Measurements from ENCODE around the gene RNF227. TPM values are rescaled to one million over a fixed set of nuclear protein-coding genes. Genes with fewer than 3 reads are reported as not detected.

The RNF227 gene
- total RNA-seq, result 1 to 10 TPM in 3 of 4 donors, under 1 TPM in 1; under 0.01 to 9.8 (median 5.3) TPM

- Histone ChIP-seq H3K4me3 (peak within 1 kb of the TSS; percentile 55 to 75), H3K4me1 (peaks cover 0 to 15% of the 10 kb centered on the region in 2 donors), H3K27ac (peak within 1 kb of the TSS; percentile 96 to 97), H3K36me3 (no peaks in the 10 kb centered on the region), H3K9me3 (no peaks in the 10 kb centered on the region), H3K27me3 (no peaks in the 10 kb centered on the region)
- intact Hi-C loops (cut with DNase I; ENCODE audit: low total_unique reads), result no loop called here
- DNase-seq, result peak; percentile 96
- TF ChIP-seq, protein P1, sequence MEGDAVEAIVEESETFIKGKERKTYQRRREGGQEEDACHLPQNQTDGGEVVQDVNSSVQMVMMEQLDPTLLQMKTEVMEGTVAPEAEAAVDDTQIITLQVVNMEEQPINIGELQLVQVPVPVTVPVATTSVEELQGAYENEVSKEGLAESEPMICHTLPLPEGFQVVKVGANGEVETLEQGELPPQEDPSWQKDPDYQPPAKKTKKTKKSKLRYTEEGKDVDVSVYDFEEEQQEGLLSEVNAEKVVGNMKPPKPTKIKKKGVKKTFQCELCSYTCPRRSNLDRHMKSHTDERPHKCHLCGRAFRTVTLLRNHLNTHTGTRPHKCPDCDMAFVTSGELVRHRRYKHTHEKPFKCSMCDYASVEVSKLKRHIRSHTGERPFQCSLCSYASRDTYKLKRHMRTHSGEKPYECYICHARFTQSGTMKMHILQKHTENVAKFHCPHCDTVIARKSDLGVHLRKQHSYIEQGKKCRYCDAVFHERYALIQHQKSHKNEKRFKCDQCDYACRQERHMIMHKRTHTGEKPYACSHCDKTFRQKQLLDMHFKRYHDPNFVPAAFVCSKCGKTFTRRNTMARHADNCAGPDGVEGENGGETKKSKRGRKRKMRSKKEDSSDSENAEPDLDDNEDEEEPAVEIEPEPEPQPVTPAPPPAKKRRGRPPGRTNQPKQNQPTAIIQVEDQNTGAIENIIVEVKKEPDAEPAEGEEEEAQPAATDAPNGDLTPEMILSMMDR (IDR thresholded peaks at IDR 0.05), result peak in 1 of 4 experiments; percentile 30
- TF ChIP-seq POLR2A (IDR thresholded peaks at IDR 0.05), result peak; percentile 66 to 77
These were observed at the start of gene RNF227 for GRCh38 chr17:7915611-7916384. RNF227 (minus strand) TSS chr17:7916289; CDS start chr17:7916195, 94 bp downstream.

GRCh38 chr17:7961421-7961820 is 45.3 kb upstream of the RNF227 start:
- Histone ChIP-seq H3K27me3 (no peaks in the 10 kb centered on the region), H3K9me3 (no peaks in the 10 kb centered on the region), H3K27ac (peak overlapping the region; percentile 70 to 77), H3K4me3 (no peak overlapping the region), H3K4me1 (no peaks in the 10 kb centered on the region), H3K36me3 (no peaks in the 10 kb centered on the region)
- intact Hi-C loops (cut with DNase I; ENCODE audit: low total_unique reads), result no loop called here
- TF ChIP-seq, protein P1 (IDR thresholded peaks at IDR 0.05), result no peak
- TF ChIP-seq POLR2A (IDR thresholded peaks at IDR 0.05), result no peak
- DNase-seq, result peak in 1 of 2 donors; percentile 53

DNA sequence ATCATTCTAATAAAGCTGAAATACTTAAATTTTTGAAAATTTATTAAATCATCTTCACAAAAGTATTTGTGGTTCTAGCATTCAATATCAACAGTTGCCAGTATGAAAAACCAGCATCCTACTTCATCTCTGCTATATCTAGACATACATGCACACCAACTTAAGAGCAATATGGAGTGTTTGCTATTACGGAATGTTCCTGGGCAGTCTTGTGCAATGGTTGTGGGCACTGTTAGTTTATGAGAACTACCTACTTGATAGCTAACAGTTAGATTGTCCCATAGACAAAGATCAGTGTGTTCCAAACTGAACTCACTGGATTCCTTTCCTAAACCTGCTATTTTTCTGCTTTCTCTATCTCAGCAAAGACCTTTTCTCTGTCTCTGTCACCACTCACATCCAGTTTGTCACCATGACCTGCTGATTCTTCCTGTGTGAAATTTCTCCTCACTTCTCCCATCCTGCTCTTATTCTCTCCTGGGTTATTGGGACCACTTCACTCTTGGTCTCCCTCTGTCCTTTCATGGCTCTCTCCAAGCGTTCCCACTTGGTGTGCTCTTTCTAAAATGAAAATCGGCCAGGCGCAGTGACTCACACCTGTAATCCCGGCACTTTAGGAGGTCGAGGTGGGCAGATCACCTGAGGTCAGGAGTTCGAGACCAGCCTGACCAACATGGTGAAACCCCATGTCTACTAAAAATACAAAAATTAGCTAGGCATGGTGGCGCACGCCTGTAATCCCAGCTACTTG is 43.6 kb upstream of the RNF227 start:
- no peak for TF ChIP-seq POLR2A (IDR thresholded peaks at IDR 0.05)
- TF ChIP-seq, protein P1 (IDR thresholded peaks at IDR 0.05), result no peak
- H3K9me3 ChIP-seq, result no peaks in the 10 kb centered on the region
- no peaks in the 10 kb centered on the region for H3K36me3 ChIP-seq
- H3K4me1 ChIP-seq, result no peaks in the 10 kb centered on the region
- H3K4me3 ChIP-seq, result no peak overlapping the region
- intact Hi-C loops (cut with DNase I; ENCODE audit: low total_unique reads), result no loop called here
- H3K27me3 ChIP-seq, result no peaks in the 10 kb centered on the region
- DNase-seq, result no peak
- peak overlapping the region in 1 of 2 donors; percentile 38 for H3K27ac ChIP-seq

- Histone ChIP-seq H3K4me3 (no peak overlapping the region), H3K27me3 (no peaks in the 10 kb centered on the region), H3K36me3 (no peaks in the 10 kb centered on the region), H3K27ac (peak overlapping the region; percentile 72 to 77), H3K9me3 (no peaks in the 10 kb centered on the region), H3K4me1 (no peaks in the 10 kb centered on the region)
- TF ChIP-seq, protein P1 (IDR thresholded peaks at IDR 0.05), result no peak
- peak; percentile 80 to 89 for DNase-seq
- intact Hi-C loops (cut with DNase I; ENCODE audit: low total_unique reads), result no loop called here
These were observed 40.3 kb upstream of the RNF227 start for GRCh38 chr17:7956228-7956965.

Measured in uterus (tissue), 4 donors.